A673 (cell line): Measurements from ENCODE around the gene TXNL4B. TPM values are rescaled to one million over a fixed set of nuclear protein-coding genes. Genes with fewer than 3 reads are reported as not detected.

Experiments used
- BruUV-seq: library from RNA; stranded (reverse); fragments of 400-500 nt; replicated peaks from 2 replicates; lab custom pipeline; 2021; lab: Mats Ljungman, UMichigan
- CTCF ChIA-PET: fragments of 300-600 bp; sonication (Branson Sonifier 250); formaldehyde crosslinking; loops from one replicate; lab custom pipeline; 2022; ENCODE audit warnings: antibody characterized with exemption; lab: Charles Lee
- POLR2A ChIA-PET: fragments of 300-600 bp; sonication (Branson Sonifier 250); formaldehyde crosslinking; loops from one replicate; lab custom pipeline; 2022; ENCODE audit warnings: antibody characterized with exemption; ENCODE audit not compliant: low non-redundant PET; lab: Charles Lee
- DNase-seq: peaks from one replicate; pipeline ENCODE4 v3.0.0-alpha.2; 2015; ENCODE audit warnings: low spot score
- H3K27ac ChIP-seq: fragments of 200-600 bp; sonication (generic); 2 replicates; pipeline ENCODE4 v1.5.1; 2016; ENCODE audit warnings: mixed run types, low read depth, mild to moderate bottlenecking, mixed read lengths, antibody characterized with exemption, low read length; ENCODE audit not compliant: poor library complexity, severe bottlenecking
- H3K27me3 ChIP-seq: fragments of 200-600 bp; sonication (generic); replicated peaks from 2 replicates; pipeline ENCODE4 v1.6.1; 2017; ENCODE audit warnings: mixed run types, low read depth, mild to moderate bottlenecking, mixed read lengths, antibody characterized with exemption, low read length; ENCODE audit not compliant: insufficient read depth, poor library complexity
- H3K36me3 ChIP-seq: fragments of 200-600 bp; sonication (generic); 2 replicates; pipeline ENCODE4 v1.6.1; 2016; ENCODE audit warnings: mixed run types, mild to moderate bottlenecking, mixed read lengths, antibody characterized with exemption, low read length; ENCODE audit not compliant: insufficient read depth, poor library complexity, severe bottlenecking
- H3K4me1 ChIP-seq: fragments of 200-600 bp; sonication (generic); 2 replicates; pipeline ENCODE4 v1.6.1; 2017; ENCODE audit warnings: mixed run types, mild to moderate bottlenecking, mixed read lengths, antibody characterized with exemption, low read length; ENCODE audit not compliant: insufficient read depth, poor library complexity, severe bottlenecking
- H3K4me3 ChIP-seq: fragments of 200-600 bp; sonication (generic); 2 replicates; pipeline ENCODE4 v1.5.1; 2016; ENCODE audit warnings: low read depth, mixed run types, mild to moderate bottlenecking, mixed read lengths, low read length; ENCODE audit not compliant: poor library complexity, severe bottlenecking
- H3K9me3 ChIP-seq: fragments of 200-600 bp; sonication (generic); 2 replicates; pipeline ENCODE4 v1.6.1; 2016; ENCODE audit warnings: mixed run types, low read depth, mild to moderate bottlenecking, mixed read lengths, antibody characterized with exemption, low read length; ENCODE audit not compliant: poor library complexity, severe bottlenecking
- CTCF ChIP-seq: fragments of 300-800, 200-600 bp; sonication (generic); conservative IDR thresholded peaks from 2 replicates; pipeline ENCODE4 v1.5.1; 2017; ENCODE audit warnings: low read depth, mild to moderate bottlenecking, antibody characterized with exemption, low read length, moderate library complexity, mixed read lengths
- EZH2 ChIP-seq: fragments of 200-600 bp; sonication (generic); IDR thresholded peaks from 2 replicates; pipeline ENCODE4 v1.6.1; 2017; ENCODE audit warnings: borderline replicate concordance, low read depth, mild to moderate bottlenecking, mixed read lengths, antibody characterized with exemption, low read length; ENCODE audit not compliant: poor library complexity, severe bottlenecking
- intact Hi-C: fragments of 100-400 bp; cut with micrococcal nuclease; formaldehyde crosslinking; loops from one replicate; pipeline ENCODE4 v1.10.0; 2022; ENCODE audit not compliant: unreplicated experiment
- total RNA-seq: library from RNA; stranded (reverse); gene quantifications from 2 replicates; pipeline ENCODE4 v1.2.3, GENCODE V29; 2021

TXNL4B gene
- total RNA-seq, 1 experiment from 2014 or later = 15.8 TPM

- no peaks in the 10 kb centered on the region for H3K9me3 ChIP-seq
- intact Hi-C loops = no loop called here
- H3K27ac ChIP-seq = no peak overlapping the region
- no TSS peak for BruUV-seq
- TF ChIP-seq CTCF (no peak), EZH2 (no peak)
- DNase-seq = no peak
- ChIA-PET POLR2A (no interaction called here), CTCF (no interaction called here)
- no peaks in the 10 kb centered on the region for H3K27me3 ChIP-seq
- H3K4me1 ChIP-seq = peaks cover 6% of the 10 kb centered on the region
- H3K36me3 ChIP-seq = peaks cover 64% of the 10 kb centered on the region
- no peak overlapping the region for H3K4me3 ChIP-seq
Measured at GRCh38 chr16:72109966-72110530, 16.6 kb upstream of the TXNL4B start.

GRCh38 chr16:72109300-72109699, 15.9 kb upstream of the TXNL4B start:
- Histone ChIP-seq H3K36me3 (peaks cover 72% of the 10 kb centered on the region), H3K27me3 (no peaks in the 10 kb centered on the region), H3K4me3 (no peak overlapping the region), H3K9me3 (no peaks in the 10 kb centered on the region), H3K27ac (no peak overlapping the region), H3K4me1 (peaks cover 6% of the 10 kb centered on the region)
- POLR2A ChIA-PET = no interaction called here
- CTCF ChIA-PET = no interaction called here
- no TSS peak for BruUV-seq
- intact Hi-C loops = no loop called here
- no peak for DNase-seq
- TF ChIP-seq CTCF = no peak
- TF ChIP-seq EZH2 = no peak

GRCh38 chr16:72108353-72109102, 15.1 kb upstream of the TXNL4B start:
- DNase-seq = no peak
- CTCF ChIA-PET = no interaction called here
- Histone ChIP-seq H3K27me3 (no peaks in the 10 kb centered on the region), H3K27ac (no peak overlapping the region), H3K4me3 (no peak overlapping the region), H3K4me1 (peaks cover 6% of the 10 kb centered on the region), H3K9me3 (no peaks in the 10 kb centered on the region), H3K36me3 (peaks cover 79% of the 10 kb centered on the region)
- POLR2A ChIA-PET = no interaction called here
- intact Hi-C loops = no loop called here
- TF ChIP-seq CTCF (no peak), EZH2 (no peak)
- BruUV-seq = no TSS peak
